Effector CD8-positive, alpha-beta T cell (primary cell): ENCODE results near the gene CLDN9.
A peak's percentile ranks its signal among the peaks of the same experiment; 100 is the strongest.

Source experiments
- DNase-seq: peaks from one replicate; lab custom pipeline; 2025; lab: John Stamatoyannopoulos, UW

Gene CLDN9

DNA sequence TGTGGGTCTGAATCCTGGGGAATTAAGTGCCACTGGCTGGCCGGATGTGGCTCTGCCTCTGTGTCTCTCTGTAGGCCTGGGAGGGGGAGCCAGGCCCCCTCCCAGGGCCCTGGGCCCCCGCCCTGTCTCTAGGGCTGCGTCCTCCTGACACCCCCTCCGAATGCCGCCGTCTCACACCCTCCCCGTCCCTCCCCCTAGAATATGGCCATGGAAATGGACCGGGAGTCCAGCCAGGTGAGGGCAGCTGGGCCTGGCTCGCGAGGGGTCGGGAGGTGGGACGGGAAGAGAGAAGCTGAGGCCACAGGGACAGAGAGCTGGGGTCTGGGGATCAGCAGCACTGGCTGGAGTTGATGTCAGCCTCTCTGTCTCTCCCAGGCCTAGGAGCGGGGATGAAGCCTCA, 16.4 kb upstream of the CLDN9 start:
- DNase-seq: no peak

DNA sequence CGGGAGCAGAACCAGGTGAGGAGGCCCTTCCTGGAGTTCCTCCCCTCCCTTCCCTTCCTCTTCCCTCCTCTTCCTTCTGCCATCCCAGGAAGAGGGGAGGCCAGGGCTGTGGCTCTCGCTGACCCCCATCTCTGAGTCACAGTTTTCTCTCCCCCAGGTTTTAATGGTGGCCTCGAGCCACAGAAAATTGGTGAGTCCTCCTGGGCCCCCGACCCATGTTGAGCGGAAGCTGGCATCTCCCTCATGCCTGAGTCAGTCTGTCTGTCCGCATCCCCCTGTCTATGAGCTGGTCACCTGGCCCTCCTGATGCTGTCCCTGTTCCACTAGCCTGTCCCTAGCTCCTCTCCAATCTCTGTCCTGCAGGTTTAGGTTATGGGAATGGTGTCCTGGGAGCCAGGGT, 12.8 kb upstream of the CLDN9 start:
- DNase-seq: no peak

DNA sequence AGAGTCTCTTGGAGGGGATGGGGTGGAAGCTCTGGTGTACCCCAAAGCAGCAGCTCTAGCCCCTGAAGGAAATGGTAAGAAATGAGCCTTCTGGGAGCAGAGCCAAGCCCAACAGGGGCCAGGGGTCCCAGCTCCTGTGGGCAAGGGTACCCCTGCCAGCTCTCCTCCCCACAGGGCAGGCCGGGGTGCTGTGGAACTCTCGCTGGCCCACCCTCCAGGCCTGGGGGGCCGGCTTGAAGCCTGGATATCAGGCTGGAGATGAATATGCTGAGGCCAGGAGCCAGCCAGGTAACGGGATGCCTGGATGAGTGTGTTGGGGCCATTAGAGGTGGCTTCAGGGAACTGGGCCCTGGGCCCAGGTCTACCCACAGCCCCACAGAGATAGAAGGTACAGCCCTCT, 12.2 kb upstream of the CLDN9 start:
- no peak for DNase-seq

DNA sequence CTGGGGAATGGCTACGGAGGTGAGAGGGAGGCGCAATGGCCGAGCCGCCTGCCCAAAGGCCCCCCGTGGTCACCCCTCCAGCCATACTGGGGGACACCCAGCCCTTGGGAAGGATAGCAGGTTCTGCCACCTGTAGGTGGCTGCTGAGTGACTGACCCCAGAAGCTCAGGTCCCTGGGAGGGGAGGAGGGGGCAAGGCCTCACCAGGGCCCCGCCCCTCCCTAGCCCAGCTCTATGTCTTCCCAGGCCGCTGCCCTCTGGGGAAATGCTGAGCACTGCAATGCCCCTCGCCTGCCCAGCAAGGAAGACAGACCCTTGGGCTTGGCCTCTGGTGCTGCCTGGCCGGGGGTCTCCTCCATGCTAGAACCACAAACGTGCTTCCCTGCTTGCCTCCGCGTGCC, 11.4 kb upstream of the CLDN9 start:
- no peak for DNase-seq

DNA sequence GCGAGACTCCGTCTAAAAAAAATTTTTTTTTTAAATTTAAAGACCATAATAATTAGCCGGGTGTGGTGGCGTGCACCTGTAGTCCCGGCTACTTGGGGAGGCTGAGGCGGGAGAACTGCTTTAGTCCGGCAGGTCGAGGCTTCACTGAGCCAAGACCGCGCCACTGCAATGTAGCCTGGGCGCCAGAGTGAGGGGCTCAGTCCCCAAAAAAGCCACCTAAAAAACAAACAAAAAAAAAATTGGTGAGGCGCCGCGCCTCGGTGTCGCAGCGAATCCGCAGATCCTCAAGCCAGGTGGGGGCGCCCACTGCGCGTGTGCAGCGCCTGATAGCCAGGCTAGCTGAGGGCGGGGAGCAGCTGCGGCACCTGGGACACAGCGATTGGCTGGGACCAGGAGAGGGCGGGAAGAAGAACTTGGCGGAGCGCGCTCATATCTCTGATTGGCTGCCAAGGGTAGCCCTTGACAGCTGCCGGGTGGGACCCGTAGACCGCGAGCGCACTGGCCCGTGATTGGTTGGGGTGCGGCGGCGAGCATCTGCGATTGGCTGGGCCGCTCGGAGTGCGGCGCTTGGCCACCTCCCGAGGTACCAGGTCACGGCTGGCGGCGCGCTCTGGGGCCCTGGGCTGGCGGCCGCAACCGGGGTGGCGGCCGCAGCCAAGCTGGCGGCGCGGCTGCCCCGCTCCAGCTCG, 9.0 kb upstream of the CLDN9 start:
- peak; percentile 90 for DNase-seq

DNA sequence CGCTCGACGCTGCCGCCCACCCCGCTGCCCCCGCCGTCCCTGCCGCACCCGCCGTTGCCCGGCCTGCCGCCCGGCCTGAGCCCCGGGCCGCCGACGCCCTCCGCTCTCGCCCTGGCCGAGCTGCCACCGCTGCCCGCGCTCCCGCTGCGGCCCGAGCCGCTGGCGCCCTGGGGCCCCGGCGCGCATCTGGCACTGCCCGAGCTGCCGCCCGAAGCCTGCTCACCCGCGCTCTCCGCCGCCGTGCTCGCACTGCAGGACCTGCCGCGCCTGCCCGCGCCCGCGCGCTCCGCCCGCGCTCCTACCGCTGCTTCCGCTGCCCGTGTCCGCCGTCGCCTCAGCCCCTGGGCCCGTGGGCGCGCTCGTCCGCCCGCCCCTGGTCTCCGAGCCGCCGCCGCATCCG, 8.4 kb upstream of the CLDN9 start:
- DNase-seq: no peak

DNA sequence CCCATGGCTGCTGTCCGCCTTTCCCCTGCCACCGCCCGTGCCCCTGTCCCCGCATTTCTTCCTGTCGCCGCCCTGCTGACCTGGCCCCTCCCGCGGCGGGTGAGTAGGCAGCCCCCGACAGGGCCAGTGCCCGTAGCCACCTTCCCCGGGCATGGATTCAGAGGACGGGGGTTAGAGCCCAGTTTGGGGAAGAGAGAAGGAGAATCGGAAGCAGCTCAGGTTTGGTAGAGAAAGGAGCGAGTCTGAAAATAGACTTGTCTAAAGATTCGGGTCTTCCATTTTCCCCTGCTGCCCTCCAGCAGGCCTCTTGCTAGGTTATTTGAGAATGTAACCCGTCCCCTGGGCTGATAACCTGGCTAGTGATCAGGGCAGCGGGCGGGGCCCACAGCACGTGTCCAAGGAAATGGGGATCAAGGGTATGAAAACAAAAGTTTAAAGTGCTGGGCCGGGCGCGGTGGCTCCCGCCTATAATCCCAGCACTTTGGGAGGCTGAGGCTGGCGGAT, 7.9 kb upstream of the CLDN9 start:
- no peak for DNase-seq

DNA sequence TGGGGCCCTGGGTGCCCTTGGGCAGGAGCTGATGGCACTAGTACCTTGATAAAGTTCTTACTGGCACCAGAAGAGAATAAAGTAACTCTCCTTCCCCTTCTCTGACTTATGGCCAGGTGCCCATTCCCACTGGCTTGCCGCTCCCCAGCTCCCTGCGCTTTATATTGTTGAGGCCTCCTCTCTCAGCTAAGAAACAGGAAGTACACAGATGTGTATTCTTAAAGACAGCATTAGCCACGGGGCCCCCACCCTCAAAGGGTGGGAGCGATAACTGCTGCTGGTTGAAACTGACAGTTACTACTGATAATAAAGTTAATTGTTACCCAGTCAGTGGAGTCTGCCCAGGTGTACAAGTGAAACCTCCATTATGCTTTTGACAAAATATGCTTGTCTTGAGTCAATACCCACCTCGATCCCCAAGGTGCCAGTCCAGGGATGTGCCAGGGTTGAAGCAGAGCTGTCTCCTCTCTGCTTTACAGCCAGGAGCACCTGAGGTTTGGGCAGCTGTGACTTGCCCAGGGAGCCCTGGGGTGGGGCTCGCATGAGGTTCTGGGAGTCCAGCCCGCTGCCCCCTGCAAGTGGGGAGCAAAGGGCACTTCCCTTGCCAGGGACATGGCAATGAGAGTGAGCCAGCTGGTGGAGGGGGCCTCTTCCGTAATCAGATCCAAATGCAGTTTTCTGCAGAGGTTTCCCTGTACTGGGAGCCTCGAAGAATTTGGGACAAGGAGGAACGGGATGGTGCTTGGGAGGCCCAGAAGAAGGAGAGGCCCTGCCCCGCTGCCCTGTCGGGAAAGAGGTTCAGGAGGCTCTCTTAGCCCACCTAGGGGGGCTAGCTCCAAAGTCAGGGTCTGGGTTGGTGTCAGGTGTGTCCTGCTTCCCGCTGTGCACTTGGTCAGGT, 5.4 kb upstream of the CLDN9 start:
- no peak for DNase-seq

DNA sequence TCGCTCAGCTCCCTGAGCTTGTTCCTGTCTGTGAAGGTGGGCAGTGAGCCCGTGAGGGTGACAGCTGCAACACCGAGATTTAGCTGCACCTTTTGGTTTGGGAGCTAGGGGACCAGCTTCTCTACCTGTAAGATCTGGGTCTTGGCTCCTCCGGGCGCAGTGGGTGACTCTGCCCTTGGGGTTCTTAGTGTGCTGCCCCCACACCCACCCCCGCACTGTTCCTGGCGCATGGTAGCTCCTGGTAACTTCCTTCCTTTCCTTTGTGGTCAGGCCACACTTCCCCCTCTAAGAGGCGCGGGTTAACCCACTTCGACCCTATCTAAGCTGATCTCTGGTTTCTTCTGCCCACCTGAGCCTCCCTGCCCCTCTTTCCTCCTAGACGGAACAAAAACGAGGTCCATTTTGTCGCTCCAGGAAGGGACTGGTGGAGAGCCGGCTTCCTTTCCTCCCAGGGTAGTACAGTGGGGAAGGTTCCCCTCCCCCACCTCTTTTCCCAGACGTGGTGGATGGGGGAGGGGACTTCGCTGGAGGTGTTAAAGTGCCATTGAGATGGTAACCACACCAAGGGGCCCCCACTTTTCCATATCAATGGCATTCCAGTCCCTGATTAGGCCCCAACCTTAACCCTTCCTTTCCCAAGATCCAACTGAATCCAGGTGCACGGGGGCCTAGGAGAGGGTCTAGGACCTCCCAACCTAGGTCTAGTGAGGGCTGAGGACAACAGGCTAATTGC, 4.6 kb upstream of the CLDN9 start:
- no peak for DNase-seq

DNA sequence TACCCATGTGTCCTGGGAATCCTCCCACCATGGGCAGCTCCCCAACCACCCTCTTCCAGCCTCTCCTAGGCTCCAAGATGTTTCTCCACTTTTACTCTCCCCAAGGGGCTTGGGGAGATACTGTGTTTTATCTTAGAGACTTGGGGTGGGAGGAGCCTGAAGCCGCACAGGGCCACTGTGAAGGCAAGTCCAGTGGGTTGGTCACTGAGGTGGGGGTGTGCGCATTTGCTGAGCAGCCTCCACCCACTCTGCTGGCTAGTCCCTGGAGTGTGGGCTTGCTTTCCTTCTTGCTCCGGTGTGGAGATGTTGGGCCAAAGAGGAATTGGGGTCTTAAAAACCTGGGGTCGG, 4.1 kb upstream of the CLDN9 start:
- no peak for DNase-seq

DNA sequence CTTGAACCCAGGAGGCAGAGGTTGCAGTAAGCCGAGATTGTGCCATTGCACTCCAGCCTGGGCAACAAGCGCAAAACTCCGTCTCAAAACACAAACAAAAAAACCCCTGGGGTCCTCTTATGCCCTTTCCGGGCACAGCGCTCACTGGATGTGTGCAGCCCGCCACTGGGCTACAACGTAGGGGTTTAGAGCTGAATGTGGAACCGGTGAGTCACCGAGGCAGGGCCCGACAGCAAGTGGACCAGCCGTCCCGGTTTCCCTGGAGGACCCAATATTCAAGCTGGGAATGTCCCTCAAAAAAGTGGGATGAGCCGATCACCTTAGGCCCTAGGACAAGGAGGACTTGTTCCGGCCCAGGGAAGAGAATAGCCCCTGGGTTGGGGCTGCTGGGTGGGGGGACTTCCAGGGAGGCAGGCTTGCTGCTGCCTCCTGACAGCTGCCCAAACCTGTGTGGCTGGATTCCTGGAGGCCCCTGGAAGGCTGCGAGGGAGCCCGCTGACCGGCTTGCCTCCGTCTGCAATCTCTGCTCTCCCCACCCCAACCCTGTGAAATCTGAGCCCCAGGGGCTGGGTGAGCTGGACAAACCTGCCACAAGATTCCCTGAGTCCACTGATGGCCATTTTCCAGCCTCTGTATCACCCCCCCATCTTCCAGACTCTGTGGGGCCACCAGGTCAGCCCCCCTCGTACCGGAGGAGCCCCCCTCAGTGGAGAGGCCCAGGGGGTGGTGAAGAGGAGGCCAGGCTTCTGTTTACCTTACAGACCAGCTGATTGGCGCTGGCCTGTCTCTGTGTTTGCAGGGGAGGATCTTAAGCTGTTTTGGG, 2.9 kb upstream of the CLDN9 start:
- no peak for DNase-seq

DNA sequence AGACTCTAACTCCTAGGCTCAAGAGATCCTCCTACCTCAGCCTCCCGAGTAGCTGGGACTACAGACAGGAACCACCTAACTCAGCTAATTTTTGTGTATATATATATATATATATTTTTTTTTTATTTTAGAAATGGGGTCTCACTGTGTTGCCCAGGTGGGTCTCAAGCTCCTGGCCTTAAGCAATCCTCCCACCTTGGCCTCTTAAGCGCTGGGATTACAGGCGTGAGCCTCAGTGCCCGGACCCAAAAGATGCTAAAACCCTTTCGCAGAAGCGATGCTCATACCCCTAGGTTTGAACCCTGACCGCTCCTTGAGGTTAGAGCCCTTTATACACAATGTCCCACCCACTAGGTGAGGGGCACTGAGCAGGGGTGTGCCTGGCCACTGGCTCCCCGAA, 2.2 kb upstream of the CLDN9 start:
- no peak for DNase-seq

DNA sequence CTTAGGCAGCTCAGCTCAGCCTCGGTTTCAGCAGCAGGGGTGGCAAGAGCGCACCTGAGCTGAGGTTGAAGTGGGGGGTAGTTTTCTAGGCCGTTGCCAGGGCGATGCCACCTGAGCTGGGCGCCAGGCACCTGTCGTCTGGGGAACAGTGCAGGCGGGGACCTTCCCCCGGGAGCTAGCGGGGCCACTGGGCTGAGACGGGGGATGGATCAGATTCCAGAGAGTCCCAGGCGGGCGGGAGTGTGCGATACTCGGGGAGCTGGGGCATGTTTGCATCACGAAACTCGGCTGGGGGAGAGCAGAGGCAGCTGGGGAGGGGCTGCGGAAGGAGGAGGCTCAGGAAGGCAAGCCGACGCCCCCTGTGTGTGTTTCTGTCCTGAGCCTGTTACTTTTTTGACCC, 477 bp upstream of the CLDN9 start:
- no peak for DNase-seq

DNA sequence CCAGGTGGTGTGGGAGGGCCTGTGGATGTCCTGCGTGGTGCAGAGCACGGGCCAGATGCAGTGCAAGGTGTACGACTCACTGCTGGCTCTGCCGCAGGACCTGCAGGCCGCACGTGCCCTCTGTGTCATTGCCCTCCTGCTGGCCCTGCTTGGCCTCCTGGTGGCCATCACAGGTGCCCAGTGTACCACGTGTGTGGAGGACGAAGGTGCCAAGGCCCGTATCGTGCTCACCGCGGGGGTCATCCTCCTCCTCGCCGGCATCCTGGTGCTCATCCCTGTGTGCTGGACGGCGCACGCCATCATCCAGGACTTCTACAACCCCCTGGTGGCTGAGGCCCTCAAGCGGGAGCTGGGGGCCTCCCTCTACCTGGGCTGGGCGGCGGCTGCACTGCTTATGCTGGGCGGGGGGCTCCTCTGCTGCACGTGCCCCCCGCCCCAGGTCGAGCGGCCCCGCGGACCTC, 798 bp downstream of the CLDN9 start:
- no peak for DNase-seq

DNA sequence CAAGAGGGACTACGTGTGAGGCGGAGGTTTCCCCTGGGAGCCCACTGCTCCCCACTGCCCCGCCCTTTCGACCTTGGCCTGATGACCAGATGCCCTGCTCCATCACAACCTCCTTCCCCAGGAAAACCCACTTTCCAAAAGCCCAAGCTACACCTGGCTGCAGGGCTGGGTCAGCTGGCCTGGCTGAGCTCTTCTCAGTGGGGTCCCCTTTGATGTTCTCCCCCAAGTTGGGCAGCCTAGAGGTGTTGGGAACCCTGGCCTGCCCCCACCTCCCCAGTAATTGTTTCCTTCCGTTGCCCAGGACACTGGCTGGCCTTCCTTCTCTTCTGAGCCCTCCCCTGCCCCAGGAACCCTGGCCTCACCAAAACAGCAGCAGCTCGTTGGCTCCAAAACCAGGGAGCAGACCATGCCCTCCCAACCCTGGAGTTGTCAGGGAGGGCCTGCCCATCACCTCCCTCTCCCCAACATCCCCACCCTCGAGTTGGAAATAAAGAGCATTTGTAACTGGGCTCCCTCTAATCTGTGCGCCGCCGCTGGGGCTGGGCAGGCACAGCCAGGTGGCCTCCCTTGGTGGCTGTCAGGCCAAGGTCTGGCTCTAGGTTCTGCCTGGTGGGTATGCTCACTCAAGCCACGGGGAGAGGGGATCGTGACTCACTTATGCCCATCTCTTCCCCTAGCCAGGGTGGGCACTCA, 1.4 kb downstream of the CLDN9 start:
- DNase-seq: no peak

DNA sequence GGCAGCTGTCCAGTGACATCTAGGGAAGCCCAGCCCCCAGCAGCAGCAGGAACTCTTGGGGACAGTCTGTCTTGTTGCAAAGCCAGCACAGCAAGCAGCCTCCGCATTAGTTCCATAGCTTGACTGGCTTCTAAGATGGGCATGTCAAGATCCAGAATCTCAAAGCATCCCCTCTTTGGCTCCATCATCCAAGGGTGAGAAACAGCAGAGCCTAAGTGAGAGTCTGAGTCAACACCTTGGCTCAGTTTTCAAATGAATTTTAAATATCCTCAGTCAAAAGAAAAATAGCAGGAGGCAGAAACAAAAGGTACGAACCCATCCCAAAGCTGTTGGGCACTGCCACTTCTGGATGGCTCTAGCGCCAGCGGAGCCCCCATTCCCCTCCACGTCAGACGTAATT, 2.2 kb downstream of the CLDN9 start:
- DNase-seq: no peak

DNA sequence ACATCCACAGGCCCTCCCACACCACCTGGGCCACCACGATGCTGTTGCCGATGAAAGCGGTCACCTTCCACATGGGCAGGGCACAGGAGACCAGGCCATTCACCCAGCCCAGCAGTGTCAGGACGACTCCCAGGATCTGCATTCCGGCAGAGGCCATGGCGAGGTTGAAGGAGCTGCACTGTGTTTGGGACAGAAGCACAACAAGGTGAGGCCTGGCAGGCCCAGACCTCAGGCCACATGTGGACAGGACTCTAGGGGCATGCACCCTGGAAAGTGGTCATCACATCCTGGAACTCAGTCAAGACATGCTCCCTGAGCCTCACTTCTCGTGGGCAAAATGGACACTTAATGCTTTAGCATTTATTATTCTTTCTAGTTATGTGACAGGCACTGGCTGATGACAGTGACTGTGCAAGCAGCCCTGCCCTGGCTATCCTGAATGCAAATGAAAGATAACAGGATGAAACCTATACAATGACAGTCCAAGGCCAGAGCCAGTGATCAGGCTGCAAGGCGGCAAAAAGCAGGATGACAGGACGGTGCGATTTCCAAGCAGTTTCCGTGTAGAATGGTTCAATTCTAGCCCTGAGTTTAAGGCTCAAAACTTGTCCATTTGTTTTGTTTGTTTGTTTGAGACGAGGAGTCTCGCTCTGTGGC, 3.3 kb downstream of the CLDN9 start:
- DNase-seq: no peak

DNA sequence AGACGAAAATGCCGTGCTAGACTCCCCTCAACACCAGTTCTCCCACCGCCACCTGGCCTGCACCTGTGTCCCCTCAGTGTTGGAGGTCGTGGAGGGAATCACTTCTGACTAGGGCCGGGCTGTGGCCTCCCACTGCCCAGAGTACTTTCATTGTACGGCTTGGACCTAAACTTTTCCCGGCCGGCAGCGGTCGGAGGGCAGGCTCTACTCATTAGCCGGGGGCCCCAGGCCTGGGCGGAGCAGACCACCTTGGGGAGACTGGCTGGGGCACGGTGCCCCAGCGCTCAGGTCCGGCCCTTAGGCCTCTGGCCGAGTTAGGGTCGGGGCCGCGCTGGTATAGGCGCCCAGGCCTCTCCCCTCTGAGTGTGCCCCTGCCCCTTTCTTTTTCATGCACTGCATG, 4.6 kb downstream of the CLDN9 start:
- no peak for DNase-seq

DNA sequence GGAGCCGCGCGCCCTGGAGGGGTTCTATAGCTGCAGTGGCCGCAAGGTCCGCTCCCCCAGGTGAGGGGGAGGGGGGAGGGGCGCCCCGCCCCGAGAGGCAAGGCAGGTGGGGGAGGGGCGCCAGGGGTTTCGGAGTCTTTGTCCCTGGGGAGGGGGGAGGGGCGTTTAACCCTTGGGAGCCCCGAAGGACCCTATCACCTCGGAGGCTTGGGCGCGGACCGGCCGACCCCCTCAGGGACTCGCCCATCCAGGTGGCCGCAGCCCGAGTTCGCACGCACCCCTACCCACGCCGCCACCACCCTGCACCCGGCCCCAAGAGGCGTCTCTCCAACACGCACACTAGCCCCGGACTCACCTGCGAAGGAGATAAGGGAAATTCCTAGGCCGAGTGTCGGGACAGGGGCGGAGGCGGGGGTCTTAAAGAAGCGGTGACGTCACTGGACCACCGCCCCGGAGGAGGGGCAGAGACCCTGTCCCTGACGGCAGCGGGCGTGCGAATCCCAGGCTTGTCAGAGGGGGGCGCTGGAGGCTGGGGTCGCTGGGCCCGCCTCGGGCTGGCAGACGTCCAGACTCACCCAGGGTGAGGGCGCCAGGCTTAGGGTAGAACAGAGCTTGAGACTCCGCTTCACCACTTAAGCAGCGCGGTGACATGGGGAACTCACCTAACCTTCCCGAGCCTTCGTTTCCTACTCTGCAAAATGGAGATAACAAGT, 5.2 kb downstream of the CLDN9 start, which contains the start of gene CLDN6:
Gene CLDN6 (minus strand): TSS at position 390 of the 713 bp plus-strand sequence. CDS start 2,162 bp downstream, outside the sequence.
- DNase-seq: peak; percentile 19
